ENCODE data around the gene CDC42EP2. TPM values are rescaled to one million over a fixed set of nuclear protein-coding genes. Genes with fewer than 3 reads are reported as not detected.

CDC42EP2 gene
- polyA plus RNA-seq, 1 of the 3 experiments (the other 2 are of a cell fraction): 8.1 TPM

DNA sequence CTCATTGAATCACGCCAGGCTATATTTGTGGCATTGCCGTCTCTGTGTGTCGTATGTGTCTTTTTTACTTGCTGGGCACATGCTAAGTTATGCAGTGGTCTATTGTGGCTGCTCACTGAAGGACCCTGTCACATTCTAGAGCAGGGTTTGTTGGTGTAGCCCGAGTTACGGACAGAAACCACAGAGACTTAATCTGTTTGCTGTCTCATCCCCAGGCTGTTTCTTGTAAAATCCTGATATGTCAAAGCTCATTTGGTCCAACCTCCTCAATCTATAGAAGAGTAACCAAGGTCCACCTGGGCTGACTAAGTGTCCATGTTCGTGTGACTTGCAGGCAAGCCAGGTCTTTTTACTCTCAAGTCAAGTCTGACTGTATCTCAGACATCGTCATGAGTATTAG is 24.0 kb downstream of the CDC42EP2 start:
- no peak overlapping the region for H3K4me3 ChIP-seq (ENCODE audit: low read depth in 2 of 2, low read length in 1 of 2)
- H3K9me2 ChIP-seq: no peaks in the 10 kb centered on the region
- no peaks in the 10 kb centered on the region for H3K27me3 ChIP-seq (ENCODE audit: insufficient read depth)
- H3K9me3 ChIP-seq: no peaks in the 10 kb centered on the region
- peaks cover 61% of the 10 kb centered on the region for H4K20me1 ChIP-seq (ENCODE audit: insufficient read depth)
- POLR2A ChIA-PET: no interaction called here
- 94% methylated on average over 7 of the region's 7 CpGs for WGBS (ENCODE audit: low lambda C conversion rate)
- H3K27ac ChIP-seq (ENCODE audit: low read depth in 2 of 2, low read length in 1 of 2): no peak overlapping the region
- H3K4me1 ChIP-seq (ENCODE audit: control insufficient read depth in 1 of 2, insufficient read depth in 2 of 2, low read depth in 1 of 2, low read length in 1 of 2): peaks cover 5 to 7% of the 10 kb centered on the region in 2 experiments; a peak in 2 of 4 replicates
- H3K36me3 ChIP-seq (replicated peaks in 1 of 2; ENCODE audit: control insufficient read depth in 1 of 2, insufficient read depth in 2 of 2, low read length in 1 of 2): peaks cover 34 to 47% of the 10 kb centered on the region in 2 experiments
- no peak for DNase-seq
- peaks cover 77% of the 10 kb centered on the region for H3K79me2 ChIP-seq (ENCODE audit: insufficient read depth)
- no peak overlapping the region for H3K4me2 ChIP-seq
- no peak for TF ChIP-seq EP300 (IDR thresholded peaks at IDR 0.05; ENCODE audit: borderline replicate concordance in 1 of 2, low read depth in 1 of 2, low read length in 1 of 2)
- no peak for TF ChIP-seq YY1 (IDR thresholded peaks at IDR 0.05; ENCODE audit: low read depth)
- TF ChIP-seq, protein P1, sequence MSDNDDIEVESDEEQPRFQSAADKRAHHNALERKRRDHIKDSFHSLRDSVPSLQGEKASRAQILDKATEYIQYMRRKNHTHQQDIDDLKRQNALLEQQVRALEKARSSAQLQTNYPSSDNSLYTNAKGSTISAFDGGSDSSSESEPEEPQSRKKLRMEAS (IDR thresholded peaks at IDR 0.05; ENCODE audit: low read depth): no peak
- TF ChIP-seq, protein P2, sequence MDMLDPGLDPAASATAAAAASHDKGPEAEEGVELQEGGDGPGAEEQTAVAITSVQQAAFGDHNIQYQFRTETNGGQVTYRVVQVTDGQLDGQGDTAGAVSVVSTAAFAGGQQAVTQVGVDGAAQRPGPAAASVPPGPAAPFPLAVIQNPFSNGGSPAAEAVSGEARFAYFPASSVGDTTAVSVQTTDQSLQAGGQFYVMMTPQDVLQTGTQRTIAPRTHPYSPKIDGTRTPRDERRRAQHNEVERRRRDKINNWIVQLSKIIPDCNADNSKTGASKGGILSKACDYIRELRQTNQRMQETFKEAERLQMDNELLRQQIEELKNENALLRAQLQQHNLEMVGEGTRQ (IDR thresholded peaks at IDR 0.05; ENCODE audit: borderline replicate concordance, low read depth, low read length): no peak
- TF ChIP-seq, protein P3, sequence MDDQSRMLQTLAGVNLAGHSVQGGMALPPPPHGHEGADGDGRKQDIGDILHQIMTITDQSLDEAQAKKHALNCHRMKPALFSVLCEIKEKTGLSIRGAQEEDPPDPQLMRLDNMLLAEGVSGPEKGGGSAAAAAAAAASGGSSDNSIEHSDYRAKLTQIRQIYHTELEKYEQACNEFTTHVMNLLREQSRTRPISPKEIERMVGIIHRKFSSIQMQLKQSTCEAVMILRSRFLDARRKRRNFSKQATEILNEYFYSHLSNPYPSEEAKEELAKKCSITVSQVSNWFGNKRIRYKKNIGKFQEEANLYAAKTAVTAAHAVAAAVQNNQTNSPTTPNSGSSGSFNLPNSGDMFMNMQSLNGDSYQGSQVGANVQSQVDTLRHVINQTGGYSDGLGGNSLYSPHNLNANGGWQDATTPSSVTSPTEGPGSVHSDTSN (IDR thresholded peaks at IDR 0.05): no peak
- no peak for TF ChIP-seq TAF1 (IDR thresholded peaks at IDR 0.05; ENCODE audit: borderline replicate concordance, low read depth, low read length)
- no peak for TF ChIP-seq EZH2phosphoT487 (IDR thresholded peaks at IDR 0.05; ENCODE audit: borderline replicate concordance, low read depth)
- TF ChIP-seq, protein P4, sequence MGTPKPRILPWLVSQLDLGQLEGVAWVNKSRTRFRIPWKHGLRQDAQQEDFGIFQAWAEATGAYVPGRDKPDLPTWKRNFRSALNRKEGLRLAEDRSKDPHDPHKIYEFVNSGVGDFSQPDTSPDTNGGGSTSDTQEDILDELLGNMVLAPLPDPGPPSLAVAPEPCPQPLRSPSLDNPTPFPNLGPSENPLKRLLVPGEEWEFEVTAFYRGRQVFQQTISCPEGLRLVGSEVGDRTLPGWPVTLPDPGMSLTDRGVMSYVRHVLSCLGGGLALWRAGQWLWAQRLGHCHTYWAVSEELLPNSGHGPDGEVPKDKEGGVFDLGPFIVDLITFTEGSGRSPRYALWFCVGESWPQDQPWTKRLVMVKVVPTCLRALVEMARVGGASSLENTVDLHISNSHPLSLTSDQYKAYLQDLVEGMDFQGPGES (IDR thresholded peaks at IDR 0.05; ENCODE audit: low read depth, low read length): no peak
- no peak for TF ChIP-seq RXRA (IDR thresholded peaks at IDR 0.05; ENCODE audit: borderline replicate concordance, low read depth)
- TF ChIP-seq RAD21 (IDR thresholded peaks at IDR 0.05; ENCODE audit: low read length): no peak
- TF ChIP-seq MEF2A (IDR thresholded peaks at IDR 0.05; ENCODE audit: borderline replicate concordance, low read depth): no peak
- no peak for TF ChIP-seq FOXJ3 (CRISPR knock-in tag; IDR thresholded peaks at IDR 0.05)
- TF ChIP-seq NFIC (IDR thresholded peaks at IDR 0.05; ENCODE audit: borderline replicate concordance): no peak
- TF ChIP-seq, protein P5, sequence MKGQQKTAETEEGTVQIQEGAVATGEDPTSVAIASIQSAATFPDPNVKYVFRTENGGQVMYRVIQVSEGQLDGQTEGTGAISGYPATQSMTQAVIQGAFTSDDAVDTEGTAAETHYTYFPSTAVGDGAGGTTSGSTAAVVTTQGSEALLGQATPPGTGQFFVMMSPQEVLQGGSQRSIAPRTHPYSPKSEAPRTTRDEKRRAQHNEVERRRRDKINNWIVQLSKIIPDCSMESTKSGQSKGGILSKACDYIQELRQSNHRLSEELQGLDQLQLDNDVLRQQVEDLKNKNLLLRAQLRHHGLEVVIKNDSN (IDR thresholded peaks at IDR 0.05; ENCODE audit: borderline replicate concordance, low read depth): no peak
- TF ChIP-seq RCOR1 (IDR thresholded peaks at IDR 0.05; ENCODE audit: low read length): no peak
- H2AFZ ChIP-seq (ENCODE audit: low read depth): no peak overlapping the region
- no peak overlapping the region for H3K9ac ChIP-seq
- CTCF ChIA-PET: interaction anchor here (1.2 to 4.2 kb wide), 3 partner anchors 9 to 24 kb away, joined by 4 to 15 read pairs (median 6); partner anchors contain the start of genes CDC42EP2 and TIGD3
- H3F3A ChIP-seq (replicated peaks; ENCODE audit: insufficient read depth): peaks cover 3% of the 10 kb centered on the region
